HG03521 (cell line): ENCODE results near the gene IL18.
"Not testable (repeated sequence)": the region's sequence is repeated elsewhere in the genome, so short reads cannot be mapped to it uniquely, and the experiment has no call there.

Experiments
- ATAC-seq: cut with Tn5 transposase; IDR thresholded peaks from one replicate; pipeline ENCODE4 v1.9.1; 2021; ENCODE audit warnings: mild to moderate bottlenecking, moderate library complexity; ENCODE audit not compliant: unreplicated experiment

IL18 gene

DNA sequence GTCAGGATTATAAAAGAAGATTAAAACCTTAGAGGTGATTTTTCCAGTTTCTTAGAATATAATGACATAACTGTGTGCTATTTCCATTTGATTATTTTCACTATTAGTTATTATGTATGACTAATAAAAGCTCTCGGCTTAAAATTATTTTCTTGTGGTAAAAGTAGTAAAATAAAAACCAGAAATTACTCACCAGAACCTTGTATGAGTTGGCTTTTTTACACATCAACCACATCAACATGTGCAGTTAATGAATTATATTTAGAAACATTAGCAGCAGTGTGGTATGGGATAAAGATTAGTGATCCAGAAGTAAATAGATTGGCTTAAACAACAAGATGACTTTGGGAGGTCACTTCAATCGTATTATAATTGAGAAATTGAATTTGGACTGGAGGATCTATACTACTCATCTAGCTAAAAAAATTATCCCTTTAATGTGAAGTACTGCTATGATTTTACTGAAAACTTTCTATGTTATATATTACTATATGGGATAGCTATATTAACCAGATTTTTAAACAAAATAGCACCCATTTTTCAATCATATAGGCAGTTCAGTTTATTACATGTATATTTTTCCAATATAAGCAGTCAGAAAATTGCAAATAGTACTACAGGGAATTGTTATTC lies 8.6 kb upstream of the IL18 start:
- no peak for ATAC-seq

DNA sequence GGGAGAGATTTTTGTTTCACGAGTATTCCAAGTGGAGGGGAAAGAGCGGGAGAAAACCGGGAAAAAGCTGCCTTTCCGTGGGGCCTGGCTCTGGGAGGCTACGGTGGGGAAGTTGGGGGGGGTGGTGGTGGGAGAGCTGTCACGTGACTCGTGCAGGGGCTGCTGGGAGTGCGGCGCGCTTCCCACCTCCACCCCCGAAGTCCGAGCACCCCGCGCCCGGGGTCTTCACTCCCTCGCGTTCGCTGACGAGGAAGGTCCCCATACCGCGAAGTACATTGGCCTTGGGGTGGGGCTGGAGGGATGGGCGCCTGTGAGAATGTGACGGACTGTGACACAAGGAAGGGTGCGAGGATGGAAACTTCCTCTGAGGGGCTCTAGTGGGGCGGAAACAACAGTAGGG lies 3.3 kb upstream of the IL18 start, which contains the start of gene TEX12:
Gene TEX12, plus strand, starts transcription at position 228 of the 400 bp plus-strand sequence. CDS start 1,897 bp downstream, outside the sequence.
- ATAC-seq = no peak

DNA sequence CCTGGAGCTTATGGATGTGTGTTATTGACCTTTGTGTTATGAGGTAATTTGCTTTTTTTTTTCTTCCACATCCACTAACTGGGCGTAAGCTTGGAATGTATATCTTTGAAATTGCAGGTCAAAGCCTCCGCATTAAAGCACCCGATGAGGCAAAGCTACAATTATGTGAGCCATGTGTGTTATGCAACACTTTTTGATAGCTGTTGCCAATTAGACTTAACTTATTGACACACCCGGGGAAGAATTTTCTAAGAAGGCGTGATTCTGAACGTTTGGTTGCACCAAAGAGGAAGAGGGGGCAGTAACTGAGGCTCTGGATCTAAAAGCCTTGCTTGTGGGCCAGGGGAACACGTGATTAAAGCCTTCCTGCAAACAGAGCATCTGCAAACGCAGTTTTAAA lies 2.7 kb upstream of the IL18 start:
- ATAC-seq = no peak

- no peak for ATAC-seq
These were observed 1.2 kb upstream of the IL18 start for GRCh38 chr11:112165049-112165448.

- no peak for ATAC-seq
These were observed 940 bp downstream of the IL18 start for GRCh38 chr11:112162761-112163546.

GRCh38 chr11:112162200-112162599 lies 1.7 kb downstream of the IL18 start:
- ATAC-seq = not testable (repeated sequence)

DNA sequence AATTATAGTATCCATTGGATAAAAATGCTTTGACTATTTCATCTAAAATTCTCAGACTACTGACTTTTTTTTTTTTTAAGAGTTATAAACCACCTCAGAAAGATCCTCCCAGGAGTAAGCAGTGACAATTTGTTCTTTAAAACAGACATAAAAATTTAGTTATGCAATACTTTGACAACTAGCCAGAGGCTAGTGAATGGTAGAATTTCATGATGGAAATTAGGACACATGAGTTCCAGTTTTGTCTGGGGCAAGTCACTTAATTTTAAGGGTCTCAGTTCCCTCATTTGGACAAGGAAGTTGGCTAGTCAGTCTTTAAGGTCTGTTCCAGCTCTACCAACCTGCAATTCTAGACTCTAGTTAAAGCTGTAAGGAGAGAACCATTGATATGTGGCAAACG lies 2.9 kb downstream of the IL18 start:
- ATAC-seq = no peak

GRCh38 chr11:112160091-112160848 lies 3.6 kb downstream of the IL18 start:
- ATAC-seq = no peak

GRCh38 chr11:112159098-112160065 lies 4.5 kb downstream of the IL18 start:
- ATAC-seq = no peak

- no peak for ATAC-seq
These were observed 6.7 kb downstream of the IL18 start for GRCh38 chr11:112156956-112157766.

DNA sequence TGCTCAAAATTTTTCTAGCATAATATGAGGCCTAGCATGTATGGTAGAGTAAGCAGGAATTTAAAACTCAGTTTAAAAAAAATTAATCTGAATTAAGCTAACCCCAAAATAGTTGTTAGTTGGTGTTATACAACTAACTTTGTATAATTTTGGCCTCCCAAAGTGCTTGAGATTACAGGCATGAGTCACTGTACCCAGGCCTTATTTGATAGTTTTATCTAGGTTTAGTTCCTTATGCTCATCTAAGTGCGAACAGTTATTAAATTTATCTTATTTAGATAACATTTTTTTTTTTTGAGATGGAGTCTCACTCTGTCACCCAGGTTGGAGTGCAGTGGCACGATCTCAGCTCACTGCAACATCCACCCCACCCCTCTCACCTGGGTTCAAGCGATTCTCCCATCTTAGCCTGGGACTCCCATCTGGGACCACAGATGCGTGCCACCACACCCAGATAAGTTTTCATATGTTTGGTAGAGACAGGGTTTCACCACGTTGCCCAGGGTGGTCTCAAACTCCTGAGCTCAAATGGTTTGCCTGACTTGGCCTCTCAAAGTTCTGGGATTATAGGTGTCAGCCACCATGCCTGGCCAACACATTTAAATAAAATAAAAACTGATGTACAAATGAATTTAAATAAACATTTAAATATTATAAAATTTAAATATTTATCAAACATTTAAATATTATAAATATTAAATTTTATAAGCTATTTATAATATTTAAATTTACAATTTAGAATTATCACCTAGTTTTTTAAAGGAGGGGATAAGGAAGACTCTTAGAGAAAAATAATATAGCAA lies 7.5 kb downstream of the IL18 start:
- no peak for ATAC-seq

DNA sequence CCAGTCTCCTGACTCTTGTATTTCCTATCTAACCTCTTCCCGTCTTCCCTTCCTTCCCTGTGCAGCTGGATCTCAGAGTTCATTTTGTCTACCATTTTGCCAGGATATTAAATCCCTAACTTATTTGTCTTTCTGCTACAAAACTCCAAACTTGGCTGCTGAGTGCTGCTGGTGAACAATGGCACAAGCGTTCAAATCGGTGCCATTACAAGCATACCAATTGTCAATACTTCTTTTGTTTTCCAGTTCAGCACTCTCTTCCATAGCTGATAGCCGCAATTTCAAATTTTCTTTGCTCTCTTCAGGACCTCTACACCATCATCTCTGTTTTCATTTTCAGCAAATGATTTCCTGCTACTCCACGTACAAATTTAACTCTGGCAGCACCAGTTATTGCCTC lies 13.4 kb downstream of the IL18 start:
- no peak for ATAC-seq

GRCh38 chr11:112143597-112143996 lies 20.3 kb downstream of the IL18 start:
- no peak for ATAC-seq

- ATAC-seq = no peak
These were observed 29.4 kb downstream of the IL18 start for GRCh38 chr11:112134473-112134872.

- ATAC-seq = no peak
These were observed 31.2 kb downstream of the IL18 start for GRCh38 chr11:112132737-112133136.

DNA sequence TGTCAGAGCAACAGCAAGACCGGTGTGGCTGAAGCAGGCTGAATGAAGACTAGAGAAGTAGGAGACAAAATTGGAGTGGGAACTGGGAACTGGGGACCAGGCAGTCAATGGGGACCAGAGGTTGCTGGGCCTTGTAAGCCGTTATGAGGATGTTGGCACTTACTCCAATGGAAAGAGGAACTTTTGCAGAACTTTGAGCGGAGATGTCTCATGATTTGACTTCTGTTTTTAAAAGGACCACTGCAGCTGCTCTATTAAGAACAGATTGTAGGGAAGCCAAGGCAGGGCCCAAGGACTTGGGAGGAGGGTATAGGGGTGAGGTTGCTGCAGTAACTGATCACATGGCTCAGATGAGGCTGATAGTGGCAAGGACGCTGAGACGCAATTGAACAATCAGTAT lies 34.2 kb downstream of the IL18 start:
- ATAC-seq = no peak

DNA sequence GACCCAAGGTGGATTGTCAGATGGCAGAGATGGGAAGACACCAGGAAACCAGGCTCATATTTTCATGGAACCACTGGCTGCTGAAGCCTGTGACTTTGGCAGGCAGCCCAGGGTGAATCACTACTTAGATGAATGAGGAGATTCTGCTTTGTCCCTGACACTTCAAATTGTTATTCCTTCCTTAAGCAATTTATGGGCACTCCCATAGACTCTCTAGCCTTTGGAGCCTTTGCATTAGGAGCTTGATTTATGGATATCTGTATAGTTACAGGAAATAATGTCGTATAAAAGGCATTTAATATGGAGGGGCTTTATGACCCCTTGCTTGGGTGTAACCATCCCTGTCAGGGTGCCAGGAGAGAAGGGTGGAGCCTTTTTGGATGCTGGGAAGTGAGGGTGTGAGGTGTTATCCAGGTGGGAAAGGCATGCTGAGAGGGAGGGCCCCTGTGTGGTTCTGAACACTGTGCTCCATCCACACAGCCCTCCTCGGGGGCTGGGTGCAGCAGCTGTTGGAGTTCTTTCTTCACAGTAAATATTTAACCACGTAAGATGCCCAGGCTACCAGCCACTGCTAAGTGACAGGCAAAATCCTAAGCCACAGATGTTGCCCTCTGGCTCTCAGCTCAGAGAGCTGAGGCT lies 35.3 kb downstream of the IL18 start:
- ATAC-seq = no peak

- no peak for ATAC-seq
These were observed 36.8 kb downstream of the IL18 start for GRCh38 chr11:112127056-112127455.
